Ovary (tissue), 3 donors: ENCODE results near the gene C19orf53.

Experiments used
- POLR2A ChIP-seq: fragments of 450-650 bp; IDR thresholded peaks from one replicate; pipeline ENCODE4 v1.6.1; 2017; ENCODE audit warnings: antibody characterized with exemption, mild to moderate bottlenecking, moderate library complexity
- TF ChIP-seq, protein P1 (sequence below), 3 donors: fragments of 450-650 bp in 2 of 3; fragments of 200-600 bp in 1 of 3; IDR thresholded peaks; one replicate each; pipeline versions ENCODE4 v1.5.1 to v1.8.0; 2016 to 2022; ENCODE audit warnings: antibody characterized with exemption in 3 of 3, mild to moderate bottlenecking in 1 of 3
- donor health status: DM: no; HTN: no; CAD: no.

DNA sequence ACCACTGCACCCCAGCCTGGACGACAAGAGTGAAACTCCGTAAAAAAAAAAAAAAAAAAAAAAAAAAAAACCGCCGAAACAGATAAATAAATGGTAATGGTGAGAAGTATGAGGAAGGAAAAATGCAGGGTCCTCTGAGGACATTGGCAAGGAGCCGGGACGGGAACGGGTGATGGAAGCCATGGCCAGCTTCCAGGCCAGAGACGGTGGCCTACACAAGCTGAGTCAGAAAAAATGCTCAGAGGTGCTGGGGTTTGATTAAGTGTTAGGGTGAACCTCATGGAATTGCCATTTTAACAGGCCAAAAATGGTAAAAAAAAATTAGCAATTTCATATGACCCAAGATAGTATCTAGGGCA is 20.1 kb downstream of the C19orf53 start:
- no peak for TF ChIP-seq POLR2A
- TF ChIP-seq, protein P1, sequence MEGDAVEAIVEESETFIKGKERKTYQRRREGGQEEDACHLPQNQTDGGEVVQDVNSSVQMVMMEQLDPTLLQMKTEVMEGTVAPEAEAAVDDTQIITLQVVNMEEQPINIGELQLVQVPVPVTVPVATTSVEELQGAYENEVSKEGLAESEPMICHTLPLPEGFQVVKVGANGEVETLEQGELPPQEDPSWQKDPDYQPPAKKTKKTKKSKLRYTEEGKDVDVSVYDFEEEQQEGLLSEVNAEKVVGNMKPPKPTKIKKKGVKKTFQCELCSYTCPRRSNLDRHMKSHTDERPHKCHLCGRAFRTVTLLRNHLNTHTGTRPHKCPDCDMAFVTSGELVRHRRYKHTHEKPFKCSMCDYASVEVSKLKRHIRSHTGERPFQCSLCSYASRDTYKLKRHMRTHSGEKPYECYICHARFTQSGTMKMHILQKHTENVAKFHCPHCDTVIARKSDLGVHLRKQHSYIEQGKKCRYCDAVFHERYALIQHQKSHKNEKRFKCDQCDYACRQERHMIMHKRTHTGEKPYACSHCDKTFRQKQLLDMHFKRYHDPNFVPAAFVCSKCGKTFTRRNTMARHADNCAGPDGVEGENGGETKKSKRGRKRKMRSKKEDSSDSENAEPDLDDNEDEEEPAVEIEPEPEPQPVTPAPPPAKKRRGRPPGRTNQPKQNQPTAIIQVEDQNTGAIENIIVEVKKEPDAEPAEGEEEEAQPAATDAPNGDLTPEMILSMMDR (IDR thresholded peaks at IDR 0.05), result no peak
